NCI-H345 (cell line): ENCODE data around the gene C10orf105.

ENCODE experiments used
- DNase-seq: peaks from one replicate; lab custom pipeline; 2025; lab: John Stamatoyannopoulos, UW

Gene C10orf105

GRCh38 chr10:71719464-71720201, at the start of gene C10orf105:
Gene C10orf105, minus strand, starts transcription at chr10:71719778. Its CDS starts 3,441 bp downstream, at chr10:71716337.
- no peak for DNase-seq

- DNase-seq, result no peak
Observed at GRCh38 chr10:71767420-71768035, 48.0 kb upstream of the C10orf105 start.

GRCh38 chr10:71766717-71767419, 47.3 kb upstream of the C10orf105 start:
- DNase-seq, result no peak

GRCh38 chr10:71765906-71766716, 46.5 kb upstream of the C10orf105 start:
- DNase-seq, result no peak

- no peak for DNase-seq
Observed at GRCh38 chr10:71765176-71765904, 45.8 kb upstream of the C10orf105 start.

GRCh38 chr10:71763352-71764127, 44.0 kb upstream of the C10orf105 start:
- DNase-seq, result no peak

- DNase-seq, result no peak
Observed at GRCh38 chr10:71762324-71762723, 42.7 kb upstream of the C10orf105 start.

GRCh38 chr10:71761541-71762113, 42.0 kb upstream of the C10orf105 start:
- no peak for DNase-seq

- no peak for DNase-seq
Observed at GRCh38 chr10:71761105-71761511, 41.5 kb upstream of the C10orf105 start.

GRCh38 chr10:71757399-71757922, 37.9 kb upstream of the C10orf105 start:
- DNase-seq, result no peak

- no peak for DNase-seq
Observed at GRCh38 chr10:71756311-71757191, 37.0 kb upstream of the C10orf105 start.

- no peak for DNase-seq
Observed at GRCh38 chr10:71755179-71755879, 35.8 kb upstream of the C10orf105 start.

- no peak for DNase-seq
Observed at GRCh38 chr10:71754562-71754961, 35.0 kb upstream of the C10orf105 start.

- no peak for DNase-seq
Observed at GRCh38 chr10:71753960-71754505, 34.5 kb upstream of the C10orf105 start.

- DNase-seq, result no peak
Observed at GRCh38 chr10:71753091-71753959, 33.7 kb upstream of the C10orf105 start.

- no peak for DNase-seq
Observed at GRCh38 chr10:71752391-71753090, 33.0 kb upstream of the C10orf105 start.
